ENCODE measurements around the gene RNFT2.

The RNFT2 gene

GRCh38 chr12:116737774-116738657 is at the start of gene RNFT2, which contains the start of gene SPRING1:
Gene RNFT2 (plus strand): TSS chr12:116738315. CDS start chr12:116740498, 2,183 bp downstream.
Gene SPRING1 (minus strand): TSS chr12:116738069. CDS start chr12:116737900, 169 bp downstream.
- intact Hi-C loops (cut with micrococcal nuclease) = no loop called here
- Mint-ChIP-seq H3K27ac (peak within 1 kb of the TSS; percentile 84), H3K4me1 (ENCODE audit: low read depth) (peaks cover 26% of the 10 kb centered on the region), H3K36me3 (ENCODE audit: low read depth) (peaks cover 30% of the 10 kb centered on the region), H3K4me3 (peak within 1 kb of the TSS; percentile 87), H3K27me3 (peaks cover 11% of the 10 kb centered on the region), H3K9me3 (no peaks in the 10 kb centered on the region)

GRCh38 chr12:116689521-116689920 is 48.6 kb upstream of the RNFT2 start:
- Mint-ChIP-seq H3K9me3 (no peaks in the 10 kb centered on the region), H3K27me3 (peaks cover 9% of the 10 kb centered on the region), H3K27ac (no peak overlapping the region), H3K4me1 (ENCODE audit: low read depth) (peaks cover 31% of the 10 kb centered on the region), H3K36me3 (ENCODE audit: low read depth) (no peaks in the 10 kb centered on the region), H3K4me3 (no peak overlapping the region)
- intact Hi-C loops (cut with micrococcal nuclease) = no loop called here

GRCh38 chr12:116689979-116690744 is 48.0 kb upstream of the RNFT2 start:
- Mint-ChIP-seq H3K4me1 (ENCODE audit: low read depth) (peaks cover 38% of the 10 kb centered on the region), H3K4me3 (no peak overlapping the region)
- intact Hi-C loops (cut with micrococcal nuclease) = no loop called here

GRCh38 chr12:116691205-116691604 is 46.9 kb upstream of the RNFT2 start:
- Mint-ChIP-seq H3K4me1 (ENCODE audit: low read depth) (peaks cover 42% of the 10 kb centered on the region), H3K4me3 (no peak overlapping the region), H3K27me3 (peaks cover 18% of the 10 kb centered on the region), H3K36me3 (ENCODE audit: low read depth) (no peaks in the 10 kb centered on the region), H3K9me3 (no peaks in the 10 kb centered on the region), H3K27ac (no peak overlapping the region)
- intact Hi-C loops (cut with micrococcal nuclease) = no loop called here

More at GRCh38 chr12:116689979-116690744, 48.0 kb upstream of the RNFT2 start:
- H3K36me3 Mint-ChIP-seq (ENCODE audit: low read depth) = no peaks in the 10 kb centered on the region
- H3K27me3 Mint-ChIP-seq = peaks cover 15% of the 10 kb centered on the region
- H3K27ac Mint-ChIP-seq = no peak overlapping the region
- H3K9me3 Mint-ChIP-seq = no peaks in the 10 kb centered on the region

GRCh38 chr12:116691636-116692035 is 46.5 kb upstream of the RNFT2 start:
- intact Hi-C loops (cut with micrococcal nuclease) = no loop called here
- Mint-ChIP-seq H3K27ac (no peak overlapping the region), H3K4me1 (ENCODE audit: low read depth) (peaks cover 42% of the 10 kb centered on the region)

GRCh38 chr12:116692605-116693004 is 45.5 kb upstream of the RNFT2 start:
- peaks cover 42% of the 10 kb centered on the region for H3K4me1 Mint-ChIP-seq (ENCODE audit: low read depth)
- no peaks in the 10 kb centered on the region for H3K9me3 Mint-ChIP-seq
- no peak overlapping the region for H3K4me3 Mint-ChIP-seq
- intact Hi-C loops (cut with micrococcal nuclease) = no loop called here
- H3K36me3 Mint-ChIP-seq (ENCODE audit: low read depth) = no peaks in the 10 kb centered on the region
- H3K27me3 Mint-ChIP-seq = peaks cover 18% of the 10 kb centered on the region
- no peak overlapping the region for H3K27ac Mint-ChIP-seq

More at GRCh38 chr12:116691636-116692035, 46.5 kb upstream of the RNFT2 start:
- peaks cover 18% of the 10 kb centered on the region for H3K27me3 Mint-ChIP-seq
- no peaks in the 10 kb centered on the region for H3K36me3 Mint-ChIP-seq (ENCODE audit: low read depth)
- H3K4me3 Mint-ChIP-seq = no peak overlapping the region
- no peaks in the 10 kb centered on the region for H3K9me3 Mint-ChIP-seq

GRCh38 chr12:116693286-116694227 is 44.6 kb upstream of the RNFT2 start:
- H3K4me3 Mint-ChIP-seq = peak overlapping the region; percentile 32
- H3K27me3 Mint-ChIP-seq = peaks cover 18% of the 10 kb centered on the region
- no peaks in the 10 kb centered on the region for H3K36me3 Mint-ChIP-seq (ENCODE audit: low read depth)
- intact Hi-C loops (cut with micrococcal nuclease) = no loop called here
- peaks cover 42% of the 10 kb centered on the region for H3K4me1 Mint-ChIP-seq (ENCODE audit: low read depth)
- H3K27ac Mint-ChIP-seq = no peak overlapping the region
- no peaks in the 10 kb centered on the region for H3K9me3 Mint-ChIP-seq

GRCh38 chr12:116694653-116695463 is 43.3 kb upstream of the RNFT2 start:
- Mint-ChIP-seq H3K27ac (no peak overlapping the region), H3K36me3 (ENCODE audit: low read depth) (no peaks in the 10 kb centered on the region), H3K4me1 (ENCODE audit: low read depth) (peaks cover 42% of the 10 kb centered on the region), H3K4me3 (no peak overlapping the region), H3K9me3 (no peaks in the 10 kb centered on the region), H3K27me3 (peaks cover 18% of the 10 kb centered on the region)
- intact Hi-C loops (cut with micrococcal nuclease) = no loop called here

GRCh38 chr12:116695464-116695725 is 42.7 kb upstream of the RNFT2 start:
- peaks cover 18% of the 10 kb centered on the region for H3K27me3 Mint-ChIP-seq
- no peaks in the 10 kb centered on the region for H3K9me3 Mint-ChIP-seq

GRCh38 chr12:116697305-116697704 is 40.8 kb upstream of the RNFT2 start:
- H3K27ac Mint-ChIP-seq = no peak overlapping the region
- H3K9me3 Mint-ChIP-seq = no peaks in the 10 kb centered on the region

More at GRCh38 chr12:116695464-116695725, 42.7 kb upstream of the RNFT2 start:
- peaks cover 37% of the 10 kb centered on the region for H3K4me1 Mint-ChIP-seq (ENCODE audit: low read depth)
- H3K4me3 Mint-ChIP-seq = no peak overlapping the region
- H3K36me3 Mint-ChIP-seq (ENCODE audit: low read depth) = no peaks in the 10 kb centered on the region
- intact Hi-C loops (cut with micrococcal nuclease) = no loop called here
- H3K27ac Mint-ChIP-seq = no peak overlapping the region

GRCh38 chr12:116697716-116698115 is 40.4 kb upstream of the RNFT2 start:
- H3K4me3 Mint-ChIP-seq = no peak overlapping the region
- no peak overlapping the region for H3K27ac Mint-ChIP-seq
- H3K9me3 Mint-ChIP-seq = no peaks in the 10 kb centered on the region
- intact Hi-C loops (cut with micrococcal nuclease) = no loop called here
- no peaks in the 10 kb centered on the region for H3K36me3 Mint-ChIP-seq (ENCODE audit: low read depth)
- peaks cover 28% of the 10 kb centered on the region for H3K4me1 Mint-ChIP-seq (ENCODE audit: low read depth)
- H3K27me3 Mint-ChIP-seq = peaks cover 18% of the 10 kb centered on the region

More at GRCh38 chr12:116697305-116697704, 40.8 kb upstream of the RNFT2 start:
- Mint-ChIP-seq H3K4me3 (no peak overlapping the region), H3K27me3 (peaks cover 18% of the 10 kb centered on the region), H3K4me1 (ENCODE audit: low read depth) (peaks cover 32% of the 10 kb centered on the region), H3K36me3 (ENCODE audit: low read depth) (no peaks in the 10 kb centered on the region)
- intact Hi-C loops (cut with micrococcal nuclease) = no loop called here

GRCh38 chr12:116698116-116698515 is 40.0 kb upstream of the RNFT2 start:
- H3K27ac Mint-ChIP-seq = no peak overlapping the region
- H3K4me1 Mint-ChIP-seq (ENCODE audit: low read depth) = peaks cover 25% of the 10 kb centered on the region
- no peaks in the 10 kb centered on the region for H3K9me3 Mint-ChIP-seq
- no peaks in the 10 kb centered on the region for H3K36me3 Mint-ChIP-seq (ENCODE audit: low read depth)
- no peak overlapping the region for H3K4me3 Mint-ChIP-seq
- peaks cover 18% of the 10 kb centered on the region for H3K27me3 Mint-ChIP-seq
- intact Hi-C loops (cut with micrococcal nuclease) = no loop called here

All from dendritic cell treated with granulocyte-macrophage colony-stimulating factor and Interleukin-4, amounts not matched to agents 40 ng/mL and 50 ng/mL, for 4 days (primary cell).